HepG2 (cell line): ENCODE results near the gene FTL. TPM values are rescaled to one million over a fixed set of nuclear protein-coding genes. Genes with fewer than 3 reads are reported as not detected.

Experiments
- ATAC-seq: fragments of 200-7000 bp; cut with Tn5 transposase; 3 replicates; pipeline ENCODE4 v1.9.1; 2020; ENCODE audit warnings: mild to moderate bottlenecking, moderate library complexity
- BruUV-seq: library from RNA; stranded (reverse); fragments of 400-500 nt; replicated peaks from 2 replicates; lab custom pipeline; 2021; lab: Mats Ljungman, UMichigan
- CTCF ChIA-PET: fragments of 300-600 bp; formaldehyde crosslinking; extraction: SDS; loops from one replicate; lab custom pipeline; 2021; ENCODE audit warnings: low total read pairs, inconsistent platforms, low intra/inter-chr PET ratio; lab: Yijun Ruan, JAX
- POLR2A ChIA-PET: fragments of 350-600 bp; sonication (Branson Sonifier 250); formaldehyde crosslinking; loops from one replicate; lab custom pipeline; 2020; ENCODE audit warnings: antibody characterized with exemption, inconsistent platforms; lab: Yijun Ruan, JAX
- DNase-seq: peaks from one replicate; pipeline ENCODE4 v3.0.0-alpha.2; 2015; ENCODE audit warnings: low spot score
- FAIRE-seq: peaks from 3 replicates; lab custom pipeline; 2011; peaks lifted over from hg19 to GRCh38; lab: Jason Lieb, UNC
- H2AFZ ChIP-seq: one replicate; pipeline ENCODE4 v1.6.1; 2011; ENCODE audit warnings: low read length, inconsistent platforms
- H3K27ac ChIP-seq: fragments of 300-600 bp; 3 replicates; pipeline ENCODE4 v1.8.0; 2011; ENCODE audit warnings: mixed run types, mild to moderate bottlenecking, mixed read lengths, low read length, inconsistent platforms; ENCODE audit not compliant: insufficient read depth; ENCODE audit errors: extremely low read length
- H3K27me3 ChIP-seq, 2 experiments: fragments of 200-600 bp in 1 of 2; 2 replicates in 1 of 2; 3 replicates in 1 of 2; pipeline versions ENCODE4 v1.6.0 to v1.8.0; 2011; ENCODE audit warnings: low read length in 2 of 2, mild to moderate bottlenecking in 2 of 2, moderate library complexity in 2 of 2, inconsistent platforms in 1 of 2; ENCODE audit not compliant: insufficient read depth in 2 of 2, control insufficient read depth in 1 of 2
- H3K36me3 ChIP-seq, 2 experiments: fragments of 200-600 bp in 1 of 2; replicated peaks in 1 of 2; 2 replicates in 1 of 2; 3 replicates in 1 of 2; pipeline versions ENCODE4 v1.5.1 to v1.8.0; 2011; ENCODE audit warnings: low read length in 2 of 2, inconsistent platforms in 1 of 2; ENCODE audit not compliant: insufficient read depth in 2 of 2, control insufficient read depth in 1 of 2
- H3K4me1 ChIP-seq: 2 replicates; pipeline ENCODE4 v1.5.1; 2012; ENCODE audit warnings: low read length, inconsistent platforms; ENCODE audit not compliant: insufficient read depth
- H3K4me2 ChIP-seq: 2 replicates; pipeline ENCODE4 v1.6.0; 2011; ENCODE audit warnings: low read depth, low read length, inconsistent platforms
- H3K4me3 ChIP-seq, 3 experiments: fragments of 200-600 bp in 1 of 3; sonication (generic), shearing (Covaris generic) in 1 of 3; replicated peaks in 1 of 3; 2 replicates each; pipeline ENCODE4 v1.5.1; 2011 to 2016; ENCODE audit warnings: low read length in 3 of 3, inconsistent platforms in 2 of 3, low read depth in 2 of 3, mild to moderate bottlenecking in 2 of 3, control low read depth in 1 of 3, mixed read lengths in 1 of 3; ENCODE audit not compliant: insufficient read depth in 1 of 3
- H3K79me2 ChIP-seq: one replicate; pipeline ENCODE4 v1.6.1; 2011; ENCODE audit warnings: low read length, inconsistent platforms; ENCODE audit not compliant: insufficient read depth
- H3K9ac ChIP-seq: 2 replicates; pipeline ENCODE4 v1.6.0; 2011; ENCODE audit warnings: mild to moderate bottlenecking, low read depth, low read length, inconsistent platforms; ENCODE audit not compliant: insufficient read depth
- H3K9me3 ChIP-seq: 2 replicates; pipeline ENCODE4 v1.5.1; 2012; ENCODE audit warnings: mild to moderate bottlenecking, low read length
- H4K20me1 ChIP-seq: 2 replicates; pipeline ENCODE4 v1.6.0; 2011; ENCODE audit warnings: inconsistent platforms, mild to moderate bottlenecking, low read length, moderate library complexity; ENCODE audit not compliant: insufficient read depth
- ASH2L ChIP-seq: fragments of 300-600, 200-600 bp; sonication (generic); IDR thresholded peaks from 2 replicates; pipeline ENCODE4 v1.7.0; 2017; ENCODE audit warnings: low read depth, mild to moderate bottlenecking, moderate library complexity, mixed read lengths, low read length; ENCODE audit not compliant: insufficient read length
- CENPBD1 ChIP-seq: sonication (generic); formaldehyde crosslinking; IDR thresholded peaks from 2 replicates; pipeline ENCODE4 v1.8.0; 2022; ENCODE audit warnings: missing genetic modification reagents, low read depth, mild to moderate bottlenecking, borderline replicate concordance
- CENPT ChIP-seq: sonication (generic); formaldehyde crosslinking; IDR thresholded peaks from 2 replicates; pipeline ENCODE4 v1.8.0; 2022; ENCODE audit warnings: low read depth, mild to moderate bottlenecking, moderate library complexity, missing genetic modification reagents
- DPF2 ChIP-seq: sonication (generic); formaldehyde crosslinking; IDR thresholded peaks from 2 replicates; pipeline ENCODE4 v1.4.0; 2020; ENCODE audit warnings: mild to moderate bottlenecking, low read depth, missing genetic modification reagents, borderline replicate concordance
- GABPA ChIP-seq, 2 experiments: IDR thresholded peaks; 2 replicates each; pipeline ENCODE4 v1.6.1; 2011 to 2016; ENCODE audit warnings: low read depth in 2 of 2, low read length in 1 of 2, missing biosample characterization in 1 of 2, missing genetic modification characterization in 1 of 2
- HNRNPLL ChIP-seq: fragments of 200-400 bp; formaldehyde crosslinking; IDR thresholded peaks from 2 replicates; pipeline ENCODE4 v1.6.1; 2017; ENCODE audit warnings: mild to moderate bottlenecking, low read depth, low read length; ENCODE audit not compliant: poor library complexity, severe bottlenecking
- IKZF5 ChIP-seq: IDR thresholded peaks from 2 replicates; pipeline ENCODE4 v1.6.1; 2018; ENCODE audit warnings: missing genetic modification reagents, mild to moderate bottlenecking, missing compliant biosample characterization
- PCBP2 ChIP-seq: fragments of 200-400 bp; formaldehyde crosslinking; optimal IDR thresholded peaks from 2 replicates; pipeline ENCODE3; 2018; ENCODE audit warnings: low read length, low read depth; ENCODE audit not compliant: poor library complexity, severe bottlenecking
- RFXANK ChIP-seq: IDR thresholded peaks from 2 replicates; pipeline ENCODE4 v1.6.1; 2016
- ZNF383 ChIP-seq: sonication (generic); formaldehyde crosslinking; IDR thresholded peaks from 2 replicates; pipeline ENCODE4 v1.4.0; 2020; ENCODE audit warnings: missing genetic modification reagents, mild to moderate bottlenecking, borderline replicate concordance
- ZNF512 ChIP-seq: sonication (generic); formaldehyde crosslinking; IDR thresholded peaks from 2 replicates; pipeline ENCODE4 v1.4.0; 2020; ENCODE audit warnings: mild to moderate bottlenecking, missing genetic modification reagents
- ZNF713 ChIP-seq: sonication (generic); formaldehyde crosslinking; IDR thresholded peaks from 2 replicates; pipeline ENCODE4 v1.4.0; 2020; ENCODE audit warnings: mild to moderate bottlenecking, missing genetic modification reagents
- WGBS: methylation state at CpG from one replicate; pipeline ENCODE4 v1.1.6; 2017; ENCODE audit warnings: low lambda C conversion rate; 5-methylcytosine and 5-hydroxymethylcytosine counted together
- in situ Hi-C: cut with HindIII; loops from 2 replicates; pipeline ENCODE4 v1.10.0; 2017; ENCODE audit warnings: low pct_unique_long_range_greater_than_20kb; ENCODE audit not compliant: extremely low pct_ligation_motif_present
- intact Hi-C: fragments of 100-400 bp; cut with micrococcal nuclease; formaldehyde crosslinking; loops from one replicate; pipeline ENCODE4 v1.10.0; 2022; ENCODE audit not compliant: unreplicated experiment
- polyA plus RNA-seq, 8 experiments: library from polyadenylated mRNA; depleted of rRNA in 3 of 8; stranded (reverse) in 7 of 8; unstranded in 1 of 8; fragments of >200 nt; fragmentation: Illumina TruSeq in 4 of 8; extraction: Trizol in 4 of 8; gene quantifications; 2 replicates each; pipeline versions ENCODE4 v1.2.1 to v1.2.3, GENCODE V29; 2011 to 2016; ENCODE audit warnings: low read depth in 4 of 8, missing spikeins in 1 of 8, mixed read lengths in 1 of 8; ENCODE audit not compliant: insufficient read depth in 1 of 8
- total RNA-seq, 5 experiments: library from RNA; depleted of rRNA; stranded (reverse); fragments of >200 nt; fragmentation: Illumina TruSeq; extraction: Trizol; gene quantifications; 2 replicates each; pipeline ENCODE4 v1.2.3, GENCODE V29; 2016; ENCODE audit warnings: low read depth in 1 of 5

Gene FTL
- total and polyA plus RNA-seq, 2 of the 13 experiments (the other 11 are each of a cell fraction or from before 2014, with no cell fraction given): 2,721 to 8,800 TPM

- intact Hi-C loops (loop anchor here (10.0 kb wide), 2 partner anchors 85 to 175 kb away; partner anchors contain the start of gene PPP1R15A), in situ Hi-C loops (loop anchor here (5.0 kb wide), 1 partner anchor 87 kb away; the partner anchor contains the start of gene PPP1R15A)
- no peak overlapping the region for H3K4me3 ChIP-seq
- 85% methylated on average over 16 of the region's 16 CpGs for WGBS
- no peaks in the 10 kb centered on the region; the same call in 1 of the 2 replicates for H4K20me1 ChIP-seq
- no TSS peak for BruUV-seq
- POLR2A ChIA-PET: interaction anchor here (0.7 to 2.2 kb wide), 5 partner anchors 9 to 86 kb away, joined by 3 to 8 read pairs (median 3); partner anchors contain the start of genes GYS1, NUCB1 and RUVBL2
- peak overlapping the region; percentile 30 for H3K27ac ChIP-seq
- no peak overlapping the region for H3K4me2 ChIP-seq
- CTCF ChIA-PET: no interaction called here
- H3K36me3 ChIP-seq: peaks cover 2 to 3% of the 10 kb centered on the region in 2 experiments; a peak in 1 of 5 replicates
- DNase-seq (no peak), FAIRE-seq (no peak), ATAC-seq (no peak)
- no peaks in the 10 kb centered on the region for H3K9me3 ChIP-seq
- no peak overlapping the region for H2AFZ ChIP-seq
- H3K9ac ChIP-seq: no peak overlapping the region
- H3K27me3 ChIP-seq: no peaks in the 10 kb centered on the region; a peak in 1 of 5 replicates
- H3K4me1 ChIP-seq: peaks cover 75% of the 10 kb centered on the region
- H3K79me2 ChIP-seq: peaks cover 26% of the 10 kb centered on the region
- TF ChIP-seq HNRNPLL (no peak), ZNF713 (no peak), CENPT (CRISPR knock-in tag) (no peak), ASH2L (no peak), RFXANK (CRISPR knock-in tag) (no peak), PCBP2 (no peak), ZNF512 (CRISPR knock-in tag) (no peak), GABPA (IDR thresholded peaks at IDR 0.05; ENCODE audit: low read depth, low read length) (no peak), GABPA (CRISPR knock-in tag; IDR thresholded peaks at IDR 0.05; ENCODE audit: low read depth) (0 out of 2 replicates have a peak, but pooled peaks have one; percentile 18), IKZF5 (CRISPR knock-in tag) (no peak), ZNF383 (no peak), DPF2 (no peak), CENPBD1 (CRISPR knock-in tag) (no peak)
Measured at GRCh38 chr19:48959341-48960239, 5.5 kb upstream of the FTL start.
